ENCODE data around the gene ZNF646. TPM values are rescaled to one million over a fixed set of nuclear protein-coding genes. Genes with fewer than 3 reads are reported as not detected.

ZNF646 gene
- total RNA-seq, 2 experiments from 2014 or later: 16.7 to 17.4 TPM

- intact Hi-C loops (cut with micrococcal nuclease): loop anchor here (2.0 kb wide), 1 partner anchor 13 kb away; the partner anchor contains the start of gene VKORC1
- peak within 1 kb of the TSS; percentile 89 for H3K4me3 Mint-ChIP-seq
- H3K4me1 Mint-ChIP-seq (ENCODE audit: low read depth): peaks cover 27% of the 10 kb centered on the region
- peak within 1 kb of the TSS; percentile 80 for H3K27ac Mint-ChIP-seq
- peak; percentile 74 for DNase-seq
- no peaks in the 10 kb centered on the region for H3K27me3 Mint-ChIP-seq (ENCODE audit: low read depth)
- H3K36me3 Mint-ChIP-seq (ENCODE audit: low read depth): peaks cover 11% of the 10 kb centered on the region
- H3K9me3 Mint-ChIP-seq: no peaks in the 10 kb centered on the region
- CTCF ChIA-PET: interaction anchor here (1.2 to 1.4 kb wide), 2 partner anchors 34 to 42 kb away, joined by 3 to 6 read pairs; no protein-coding TSS in a partner anchor
Measured at GRCh38 chr16:31108035-31108793, 34.0 kb downstream of the ZNF646 start, which contains the start of gene BCKDK. BCKDK (plus strand) TSS chr16:31108386; CDS start chr16:31109224, 838 bp downstream.

GRCh38 chr16:31108794-31109558 is 34.8 kb downstream of the ZNF646 start:
- DNase-seq: no peak
- H3K27me3 Mint-ChIP-seq (ENCODE audit: low read depth): no peaks in the 10 kb centered on the region
- H3K36me3 Mint-ChIP-seq (ENCODE audit: low read depth): peaks cover 11% of the 10 kb centered on the region
- H3K4me1 Mint-ChIP-seq (ENCODE audit: low read depth): peaks cover 29% of the 10 kb centered on the region
- peak overlapping the region; percentile 74 for H3K4me3 Mint-ChIP-seq
- intact Hi-C loops (cut with micrococcal nuclease): loop anchor here (2.0 kb wide), 1 partner anchor 14 kb away; the partner anchor contains the start of gene VKORC1
- H3K9me3 Mint-ChIP-seq: no peaks in the 10 kb centered on the region
- CTCF ChIA-PET: interaction anchor here (1.4 kb wide), 1 partner anchor 33 kb away, joined by 6 read pairs; no protein-coding TSS in a partner anchor
- H3K27ac Mint-ChIP-seq: no peak overlapping the region

GRCh38 chr16:31109622-31110021 is 35.4 kb downstream of the ZNF646 start:
- CTCF ChIA-PET: no interaction called here
- Mint-ChIP-seq H3K4me3 (peak overlapping the region; percentile 74), H3K36me3 (ENCODE audit: low read depth) (peaks cover 11% of the 10 kb centered on the region), H3K9me3 (no peaks in the 10 kb centered on the region), H3K27ac (no peak overlapping the region), H3K4me1 (ENCODE audit: low read depth) (peaks cover 32% of the 10 kb centered on the region), H3K27me3 (ENCODE audit: low read depth) (no peaks in the 10 kb centered on the region)
- no peak for DNase-seq
- intact Hi-C loops (cut with micrococcal nuclease): loop anchor here (2.0 kb wide), 1 partner anchor 15 kb away; the partner anchor contains the start of gene VKORC1

- CTCF ChIA-PET: no interaction called here
- DNase-seq: no peak
Measured at GRCh38 chr16:31110106-31111034, 36.1 kb downstream of the ZNF646 start.

GRCh38 chr16:31111881-31112466 is 37.8 kb downstream of the ZNF646 start:
- H3K9me3 Mint-ChIP-seq: no peaks in the 10 kb centered on the region
- no peak overlapping the region for H3K4me3 Mint-ChIP-seq
- H3K27me3 Mint-ChIP-seq (ENCODE audit: low read depth): no peaks in the 10 kb centered on the region
- DNase-seq: no peak
- intact Hi-C loops (cut with micrococcal nuclease): no loop called here
- CTCF ChIA-PET: no interaction called here
- H3K27ac Mint-ChIP-seq: no peak overlapping the region
- H3K4me1 Mint-ChIP-seq (ENCODE audit: low read depth): peaks cover 38% of the 10 kb centered on the region
- peaks cover 11% of the 10 kb centered on the region for H3K36me3 Mint-ChIP-seq (ENCODE audit: low read depth)

More at GRCh38 chr16:31110106-31111034, 36.1 kb downstream of the ZNF646 start:
- H3K27ac Mint-ChIP-seq: no peak overlapping the region
- peaks cover 34% of the 10 kb centered on the region for H3K4me1 Mint-ChIP-seq (ENCODE audit: low read depth)
- intact Hi-C loops (cut with micrococcal nuclease): no loop called here
- peak overlapping the region; percentile 74 for H3K4me3 Mint-ChIP-seq
- peaks cover 11% of the 10 kb centered on the region for H3K36me3 Mint-ChIP-seq (ENCODE audit: low read depth)
- no peaks in the 10 kb centered on the region for H3K9me3 Mint-ChIP-seq
- H3K27me3 Mint-ChIP-seq (ENCODE audit: low read depth): no peaks in the 10 kb centered on the region

- H3K9me3 Mint-ChIP-seq: no peaks in the 10 kb centered on the region
- peaks cover 11% of the 10 kb centered on the region for H3K36me3 Mint-ChIP-seq (ENCODE audit: low read depth)
- CTCF ChIA-PET: no interaction called here
- H3K4me1 Mint-ChIP-seq (ENCODE audit: low read depth): peaks cover 34% of the 10 kb centered on the region
- H3K27ac Mint-ChIP-seq: no peak overlapping the region
- no peaks in the 10 kb centered on the region for H3K27me3 Mint-ChIP-seq (ENCODE audit: low read depth)
- H3K4me3 Mint-ChIP-seq: no peak overlapping the region
- no peak for DNase-seq
- intact Hi-C loops (cut with micrococcal nuclease): no loop called here
Measured at GRCh38 chr16:31112711-31113110, 38.5 kb downstream of the ZNF646 start.

- no peaks in the 10 kb centered on the region for H3K27me3 Mint-ChIP-seq (ENCODE audit: low read depth)
- peaks cover 36% of the 10 kb centered on the region for H3K4me1 Mint-ChIP-seq (ENCODE audit: low read depth)
- intact Hi-C loops (cut with micrococcal nuclease): no loop called here
- no peaks in the 10 kb centered on the region for H3K9me3 Mint-ChIP-seq
- H3K36me3 Mint-ChIP-seq (ENCODE audit: low read depth): peaks cover 11% of the 10 kb centered on the region
- peak overlapping the region; percentile 63 for H3K27ac Mint-ChIP-seq
- H3K4me3 Mint-ChIP-seq: no peak overlapping the region
- CTCF ChIA-PET: no interaction called here
- DNase-seq: no peak
Measured at GRCh38 chr16:31113121-31114120, 39.2 kb downstream of the ZNF646 start.

- Mint-ChIP-seq H3K27me3 (ENCODE audit: low read depth) (no peaks in the 10 kb centered on the region), H3K9me3 (no peaks in the 10 kb centered on the region), H3K27ac (no peak overlapping the region), H3K4me3 (no peak overlapping the region), H3K36me3 (ENCODE audit: low read depth) (peaks cover 11% of the 10 kb centered on the region), H3K4me1 (ENCODE audit: low read depth) (peaks cover 39% of the 10 kb centered on the region)
- intact Hi-C loops (cut with micrococcal nuclease): no loop called here
- CTCF ChIA-PET: no interaction called here
- no peak for DNase-seq
Measured at GRCh38 chr16:31114468-31114867, 40.2 kb downstream of the ZNF646 start.

- CTCF ChIA-PET: interaction anchor here (0.5 to 1.2 kb wide), 4 partner anchors 25 to 1438 kb away, joined by 3 to 4 read pairs (median 3); no protein-coding TSS in a partner anchor
- Mint-ChIP-seq H3K4me3 (peak within 1 kb of the TSS; percentile 82), H3K9me3 (no peaks in the 10 kb centered on the region), H3K36me3 (ENCODE audit: low read depth) (peaks cover 11% of the 10 kb centered on the region), H3K4me1 (ENCODE audit: low read depth) (peaks cover 28% of the 10 kb centered on the region), H3K27me3 (ENCODE audit: low read depth) (no peaks in the 10 kb centered on the region), H3K27ac (peak within 1 kb of the TSS; percentile 70)
- DNase-seq: peak; percentile 99
- intact Hi-C loops (cut with micrococcal nuclease): loop anchor here (1.0 kb wide), 6 partner anchors 23 to 752 kb away; partner anchors contain the start of genes STX4, VKORC1, ZNF646 and ZNF668
Measured at GRCh38 chr16:31117384-31118222, 43.4 kb downstream of the ZNF646 start, which contains the start of gene KAT8. KAT8 (plus strand) TSS chr16:31117664; CDS start chr16:31117682, 18 bp downstream.
